HUES64 (cell line): Measurements from ENCODE around the gene ZNF574.
A peak's percentile ranks its signal among the peaks of the same experiment; 100 is the strongest.

Source experiments
- H3K27ac ChIP-seq: 2 replicates; pipeline ENCODE4 v1.7.0; 2013; ENCODE audit warnings: low read depth, low read length, inconsistent platforms
- H3K27me3 ChIP-seq: 2 replicates; pipeline ENCODE4 v1.6.1; 2013; ENCODE audit warnings: mild to moderate bottlenecking, low read length; ENCODE audit not compliant: insufficient read depth
- H3K36me3 ChIP-seq: 2 replicates; pipeline ENCODE4 v1.6.1; 2013; ENCODE audit warnings: mild to moderate bottlenecking, low read length; ENCODE audit not compliant: insufficient read depth
- H3K4me1 ChIP-seq: 2 replicates; pipeline ENCODE4 v1.6.1; 2013; ENCODE audit warnings: mild to moderate bottlenecking, low read length, moderate library complexity; ENCODE audit not compliant: insufficient read depth
- H3K4me3 ChIP-seq: 2 replicates; pipeline ENCODE4 v1.5.1; 2013; ENCODE audit warnings: mild to moderate bottlenecking, low read length, moderate library complexity
- H3K9ac ChIP-seq: 2 replicates; pipeline ENCODE4 v1.6.1; 2013; ENCODE audit warnings: mild to moderate bottlenecking, low read depth, low read length
- H3K9me3 ChIP-seq: 2 replicates; pipeline ENCODE4 v1.6.1; 2013; ENCODE audit warnings: low read depth, low read length; ENCODE audit not compliant: insufficient read depth
- WGBS: fragments of 150-250, 120-280 bp; methylation state at CpG from one replicate; pipeline ENCODE4 v1.1.7; 2013; ENCODE audit warnings: missing lambda C conversion rate; 5-methylcytosine and 5-hydroxymethylcytosine counted together

Gene ZNF574

DNA sequence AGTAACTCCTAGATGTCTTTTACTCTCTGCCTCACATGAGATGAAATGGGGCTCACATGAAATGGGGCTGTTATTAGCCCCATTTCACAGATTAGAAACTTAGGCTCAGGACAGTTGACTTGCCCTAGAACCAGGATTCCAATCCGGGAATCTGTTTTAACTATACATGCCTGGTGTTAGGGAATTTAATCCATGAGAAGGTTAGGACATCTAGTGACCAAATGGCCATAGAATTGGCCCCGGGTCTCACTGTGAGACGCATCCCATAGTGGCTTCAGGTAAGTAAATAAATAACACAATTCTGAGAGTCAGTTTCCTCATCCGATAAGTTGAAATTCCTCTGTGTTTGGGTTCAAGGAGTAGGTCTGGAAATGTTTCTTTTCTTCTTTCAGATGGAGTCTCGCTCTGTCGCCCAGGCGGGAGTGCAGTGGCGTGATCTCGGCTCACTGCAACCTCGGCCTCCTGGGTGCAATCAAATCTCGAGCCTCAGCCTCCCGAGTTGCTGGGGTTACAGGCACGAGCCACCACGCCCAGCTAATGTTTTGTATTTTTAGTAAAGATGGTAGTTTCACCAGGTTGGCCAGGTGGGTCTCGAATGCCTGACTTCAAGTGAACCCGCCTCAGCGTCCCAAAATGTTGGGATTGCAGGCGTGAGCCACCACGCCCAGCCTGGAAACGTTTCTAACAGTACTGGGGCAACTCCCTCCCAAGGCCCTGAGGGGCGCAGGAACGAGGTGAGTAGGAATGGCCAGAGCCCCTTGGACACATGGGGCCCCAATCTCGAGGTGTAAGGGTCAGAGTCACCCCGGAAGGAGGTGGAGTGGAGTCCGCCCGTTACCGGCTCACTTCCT, 1.2 kb upstream of the ZNF574 start:
- H3K4me1 ChIP-seq: 0 out of 2 replicates have a peak, but pooled peaks cover 7% of the 10 kb centered on the region
- H3K27me3 ChIP-seq: no peaks in the 10 kb centered on the region
- H3K4me3 ChIP-seq: peak overlapping the region; percentile 68
- peaks cover 17% of the 10 kb centered on the region for H3K36me3 ChIP-seq
- 84% methylated on average over 27 of the region's 27 CpGs for whole genome bisulfite sequencing
- H3K9ac ChIP-seq: peak overlapping the region; percentile 93
- H3K27ac ChIP-seq: peak overlapping the region; percentile 76
- H3K9me3 ChIP-seq: no peaks in the 10 kb centered on the region

GRCh38 chr19:42075364-42075615, 676 bp upstream of the ZNF574 start:
- no peaks in the 10 kb centered on the region for H3K9me3 ChIP-seq
- H3K27ac ChIP-seq: peak overlapping the region; percentile 76
- H3K4me3 ChIP-seq: peak overlapping the region; percentile 68
- no peaks in the 10 kb centered on the region for H3K27me3 ChIP-seq
- peaks cover 22% of the 10 kb centered on the region for H3K36me3 ChIP-seq
- H3K4me1 ChIP-seq: 0 out of 2 replicates have a peak, but pooled peaks cover 7% of the 10 kb centered on the region
- H3K9ac ChIP-seq: peak overlapping the region; percentile 93
- WGBS: 17% methylated on average over 3 of the region's 3 CpGs

DNA sequence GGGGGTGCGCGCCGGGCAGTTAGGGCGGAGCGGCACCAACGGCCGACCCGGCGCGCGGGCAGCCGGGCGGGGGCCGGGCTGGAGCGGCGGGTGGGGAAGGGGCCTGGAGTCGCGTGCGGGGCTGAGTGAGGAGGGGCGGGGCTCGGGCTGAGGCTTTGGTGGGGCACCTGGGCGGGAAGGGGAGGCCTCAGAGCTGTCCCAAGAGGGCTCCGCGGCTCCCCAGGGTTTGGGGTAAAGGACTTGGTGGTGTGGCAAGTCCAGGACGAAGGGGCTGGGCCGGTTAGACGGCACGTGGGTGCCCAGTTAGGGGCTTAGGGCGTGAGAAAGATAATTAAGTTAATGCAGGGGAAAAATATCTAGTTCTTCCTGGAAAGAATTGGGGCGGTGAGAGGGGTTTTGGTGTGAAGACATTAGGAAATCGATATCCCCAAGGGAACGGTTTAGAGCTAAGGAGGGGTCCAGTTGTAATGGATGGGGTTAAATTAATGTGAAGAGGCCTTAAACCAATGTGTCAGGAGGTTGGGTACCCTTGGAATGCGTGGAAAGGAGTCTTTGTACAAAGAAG, 496 bp downstream of the ZNF574 start:
- WGBS: under 1% methylated on average over 33 of the region's 33 CpGs
- Histone ChIP-seq H3K9me3 (no peaks in the 10 kb centered on the region), H3K27ac (peak overlapping the region; percentile 85), H3K4me1 (0 out of 2 replicates have a peak, but pooled peaks cover 3% of the 10 kb centered on the region), H3K27me3 (no peaks in the 10 kb centered on the region), H3K36me3 (peaks cover 34% of the 10 kb centered on the region), H3K4me3 (peak overlapping the region; percentile 97), H3K9ac (peak overlapping the region; percentile 82)

DNA sequence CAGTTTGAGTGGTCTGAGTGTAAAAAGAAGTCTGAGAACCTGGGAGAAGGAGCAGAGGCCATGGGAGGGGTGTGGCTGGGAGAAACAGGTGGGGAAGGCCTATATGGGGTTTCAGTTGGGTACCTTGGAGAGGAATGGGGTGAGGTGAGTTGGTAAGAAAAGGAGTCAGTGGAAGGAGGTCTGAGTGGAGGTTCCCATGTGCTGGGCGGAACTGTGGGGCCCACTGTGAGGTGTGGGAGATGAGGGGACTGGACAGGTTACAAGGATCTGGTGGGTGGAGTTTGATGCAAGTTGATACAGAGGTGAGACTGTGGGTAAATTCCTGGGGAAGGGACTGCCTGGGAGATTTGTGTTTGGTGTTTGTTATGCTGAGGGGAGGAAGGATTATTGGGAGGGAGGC, 2.1 kb downstream of the ZNF574 start:
- H3K27me3 ChIP-seq: no peaks in the 10 kb centered on the region
- H3K36me3 ChIP-seq: peaks cover 42% of the 10 kb centered on the region
- no peak overlapping the region for H3K27ac ChIP-seq
- 0 out of 2 replicates have a peak, but pooled peaks cover 3% of the 10 kb centered on the region for H3K4me1 ChIP-seq
- 87% methylated on average over 1 of the region's 1 CpG for WGBS
- H3K9me3 ChIP-seq: no peaks in the 10 kb centered on the region
- no peak overlapping the region for H3K9ac ChIP-seq
- H3K4me3 ChIP-seq: no peak overlapping the region

DNA sequence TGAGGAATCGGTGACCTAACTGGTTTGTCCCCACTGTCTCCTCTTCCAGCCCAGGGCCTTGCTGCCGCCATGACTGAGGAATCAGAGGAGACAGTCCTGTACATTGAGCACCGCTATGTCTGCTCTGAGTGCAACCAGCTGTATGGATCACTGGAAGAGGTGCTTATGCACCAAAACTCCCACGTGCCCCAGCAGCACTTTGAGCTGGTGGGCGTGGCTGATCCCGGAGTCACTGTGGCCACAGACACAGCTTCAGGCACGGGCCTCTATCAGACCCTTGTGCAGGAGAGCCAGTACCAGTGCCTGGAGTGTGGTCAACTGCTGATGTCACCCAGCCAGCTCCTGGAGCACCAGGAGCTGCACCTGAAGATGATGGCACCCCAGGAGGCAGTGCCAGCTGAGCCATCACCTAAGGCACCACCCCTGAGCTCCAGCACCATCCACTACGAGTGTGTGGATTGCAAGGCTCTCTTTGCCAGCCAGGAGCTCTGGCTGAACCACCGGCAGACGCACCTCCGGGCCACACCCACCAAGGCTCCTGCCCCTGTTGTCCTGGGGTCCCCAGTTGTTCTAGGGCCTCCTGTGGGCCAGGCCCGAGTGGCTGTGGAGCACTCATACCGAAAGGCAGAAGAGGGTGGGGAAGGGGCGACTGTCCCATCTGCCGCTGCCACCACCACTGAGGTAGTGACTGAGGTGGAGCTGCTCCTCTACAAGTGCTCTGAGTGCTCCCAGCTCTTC, 2.7 kb downstream of the ZNF574 start:
- H3K4me3 ChIP-seq: no peak overlapping the region
- H3K27me3 ChIP-seq: no peaks in the 10 kb centered on the region
- peaks cover 42% of the 10 kb centered on the region for H3K36me3 ChIP-seq
- no peak overlapping the region for H3K9ac ChIP-seq
- H3K27ac ChIP-seq: no peak overlapping the region
- WGBS: 91% methylated on average over 15 of the region's 15 CpGs
- H3K9me3 ChIP-seq: no peaks in the 10 kb centered on the region
- H3K4me1 ChIP-seq: 0 out of 2 replicates have a peak, but pooled peaks cover 3% of the 10 kb centered on the region

DNA sequence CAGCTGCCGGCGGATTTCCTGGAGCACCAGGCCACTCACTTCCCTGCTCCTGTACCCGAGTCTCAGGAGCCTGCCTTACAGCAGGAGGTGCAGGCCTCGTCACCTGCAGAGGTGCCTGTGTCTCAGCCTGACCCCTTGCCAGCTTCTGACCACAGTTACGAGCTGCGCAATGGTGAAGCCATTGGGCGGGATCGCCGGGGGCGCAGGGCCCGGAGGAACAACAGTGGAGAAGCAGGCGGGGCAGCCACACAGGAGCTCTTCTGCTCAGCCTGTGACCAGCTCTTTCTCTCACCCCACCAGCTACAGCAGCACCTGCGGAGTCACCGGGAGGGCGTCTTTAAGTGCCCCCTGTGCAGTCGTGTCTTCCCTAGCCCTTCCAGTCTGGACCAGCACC, 3.3 kb downstream of the ZNF574 start:
- WGBS: 95% methylated on average over 16 of the region's 16 CpGs
- H3K27me3 ChIP-seq: no peaks in the 10 kb centered on the region
- H3K27ac ChIP-seq: no peak overlapping the region
- H3K4me1 ChIP-seq: 0 out of 2 replicates have a peak, but pooled peaks cover 3% of the 10 kb centered on the region
- no peaks in the 10 kb centered on the region for H3K9me3 ChIP-seq
- H3K4me3 ChIP-seq: no peak overlapping the region
- H3K9ac ChIP-seq: no peak overlapping the region
- peaks cover 42% of the 10 kb centered on the region for H3K36me3 ChIP-seq

GRCh38 chr19:42079886-42080763, 4.2 kb downstream of the ZNF574 start:
- WGBS: 96% methylated on average over 44 of the region's 44 CpGs
- Histone ChIP-seq H3K9me3 (no peaks in the 10 kb centered on the region), H3K27me3 (no peaks in the 10 kb centered on the region), H3K4me1 (0 out of 2 replicates have a peak, but pooled peaks cover under 1% of the 10 kb centered on the region), H3K36me3 (peaks cover 42% of the 10 kb centered on the region), H3K27ac (no peak overlapping the region), H3K4me3 (no peak overlapping the region), H3K9ac (no peak overlapping the region)

DNA sequence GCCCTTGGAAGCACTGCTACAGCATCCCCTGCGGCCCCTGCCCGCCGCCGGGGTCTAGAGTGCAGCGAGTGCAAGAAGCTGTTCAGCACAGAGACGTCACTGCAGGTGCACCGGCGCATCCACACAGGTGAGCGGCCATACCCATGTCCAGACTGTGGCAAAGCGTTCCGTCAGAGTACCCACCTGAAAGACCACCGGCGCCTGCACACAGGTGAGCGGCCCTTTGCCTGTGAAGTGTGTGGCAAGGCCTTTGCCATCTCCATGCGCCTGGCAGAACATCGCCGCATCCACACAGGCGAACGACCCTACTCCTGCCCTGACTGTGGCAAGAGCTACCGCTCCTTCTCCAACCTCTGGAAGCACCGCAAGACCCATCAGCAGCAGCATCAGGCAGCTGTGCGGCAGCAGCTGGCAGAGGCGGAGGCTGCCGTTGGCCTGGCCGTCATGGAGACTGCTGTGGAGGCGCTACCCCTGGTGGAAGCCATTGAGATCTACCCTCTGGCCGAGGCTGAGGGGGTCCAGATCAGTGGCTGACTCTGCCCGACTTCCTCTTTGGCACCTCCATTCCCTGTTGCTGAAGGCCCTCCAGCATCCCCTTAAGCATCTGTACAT, 4.9 kb downstream of the ZNF574 start:
- H3K9ac ChIP-seq: no peak overlapping the region
- WGBS: 96% methylated on average over 28 of the region's 28 CpGs
- no peaks in the 10 kb centered on the region for H3K9me3 ChIP-seq
- no peak overlapping the region for H3K4me3 ChIP-seq
- peaks cover 42% of the 10 kb centered on the region for H3K36me3 ChIP-seq
- no peaks in the 10 kb centered on the region for H3K4me1 ChIP-seq
- H3K27ac ChIP-seq: no peak overlapping the region
- H3K27me3 ChIP-seq: no peaks in the 10 kb centered on the region

DNA sequence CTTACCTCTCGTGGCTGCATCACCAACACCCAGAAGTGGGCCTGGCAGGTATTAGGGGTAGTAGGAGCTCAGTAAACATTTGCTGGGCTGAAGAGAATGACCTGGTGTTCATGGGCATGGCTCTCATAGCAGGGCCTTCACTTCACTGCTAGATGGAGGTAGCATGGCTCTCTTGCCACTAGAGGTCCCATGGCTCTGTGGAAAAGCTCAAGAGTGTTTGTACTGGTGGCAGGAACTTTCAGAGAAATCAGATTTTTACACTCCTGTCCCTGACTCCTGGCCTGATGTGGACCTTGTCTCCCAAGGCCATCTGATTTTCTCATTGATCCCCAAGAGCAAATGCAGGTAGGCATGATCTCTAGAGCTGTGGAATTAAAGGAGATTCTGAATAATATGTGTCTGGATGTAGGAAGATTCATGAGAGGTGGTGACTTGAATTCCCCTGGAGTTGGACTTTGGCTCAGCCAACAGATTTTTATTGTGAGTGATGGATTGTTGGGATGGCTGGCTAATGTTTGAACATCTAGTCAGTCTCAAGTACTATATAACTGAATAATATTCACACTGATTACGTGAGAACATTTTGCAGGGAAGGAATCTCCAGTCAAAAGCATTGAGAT, 5.7 kb downstream of the ZNF574 start:
- Histone ChIP-seq H3K4me3 (no peak overlapping the region), H3K4me1 (peaks cover 4% of the 10 kb centered on the region), H3K36me3 (peaks cover 42% of the 10 kb centered on the region), H3K27me3 (no peaks in the 10 kb centered on the region), H3K27ac (no peak overlapping the region), H3K9me3 (no peaks in the 10 kb centered on the region), H3K9ac (no peak overlapping the region)
- 92% methylated on average over 2 of the region's 2 CpGs for WGBS

- no peak overlapping the region for H3K27ac ChIP-seq
- no peak overlapping the region for H3K4me3 ChIP-seq
- WGBS: 93% methylated on average over 5 of the region's 5 CpGs
- no peak overlapping the region for H3K9ac ChIP-seq
- no peaks in the 10 kb centered on the region for H3K27me3 ChIP-seq
- peaks cover 11% of the 10 kb centered on the region for H3K4me1 ChIP-seq
- H3K9me3 ChIP-seq: no peaks in the 10 kb centered on the region
- peaks cover 38% of the 10 kb centered on the region for H3K36me3 ChIP-seq
These were observed 7.6 kb downstream of the ZNF574 start for GRCh38 chr19:42083537-42083936.
